Transverse colon (tissue), 4 donors: ENCODE measurements around the gene TMPRSS9.
A peak's percentile ranks its signal among the peaks of the same experiment; 100 is the strongest.

Experiments
- POLR2AphosphoS5 ChIP-seq, 3 donors: sonication (generic); formaldehyde crosslinking; IDR thresholded peaks; one replicate each; pipeline ENCODE4 v1.6.1; 2016; ENCODE audit warnings: antibody characterized with exemption in 3 of 3
- TF ChIP-seq, protein P1 (sequence below), 5 experiments: fragments of 200-600 bp in 3 of 5; fragments of 450-650 bp in 2 of 5; sonication (generic) in 3 of 5; IDR thresholded peaks; 1 replicate in 2 of 5; 2 replicates in 3 of 5; pipeline ENCODE4 v1.5.1; 2016 to 2017; ENCODE audit warnings: antibody characterized with exemption in 5 of 5, inconsistent platforms in 3 of 5, mild to moderate bottlenecking in 2 of 5, moderate library complexity in 1 of 5

DNA sequence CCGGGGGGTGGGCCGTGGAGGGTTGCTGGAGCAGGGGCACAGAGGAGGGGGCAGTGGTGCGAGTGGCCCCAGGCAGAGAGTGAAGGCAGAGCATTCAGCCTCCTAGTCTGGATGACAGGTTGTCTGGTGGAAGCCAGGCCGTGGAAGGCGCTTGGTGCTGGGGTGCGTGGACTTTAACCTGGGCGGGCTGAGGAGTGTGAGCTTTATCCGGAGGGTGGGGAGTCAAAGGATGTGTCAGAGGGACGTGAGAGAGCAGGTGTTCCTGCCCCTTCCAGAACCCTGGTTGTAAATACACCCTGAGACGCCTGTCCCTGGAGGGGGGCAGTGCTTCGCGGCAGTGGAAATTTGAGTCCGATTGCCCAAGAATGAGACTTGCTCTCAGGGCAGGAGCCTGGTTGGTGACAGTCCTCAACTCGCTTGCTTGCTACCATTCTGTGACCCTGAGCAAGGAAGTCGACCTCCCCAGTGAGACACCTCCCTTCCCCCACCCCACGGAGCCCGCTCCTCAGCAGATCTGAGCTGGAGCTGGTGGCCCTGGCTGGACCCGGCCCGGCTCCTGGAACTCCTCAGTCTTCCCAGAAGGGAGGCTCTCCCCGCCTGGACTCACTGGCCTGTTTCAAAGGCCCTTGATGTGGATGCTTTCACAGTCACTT, 29.3 kb upstream of the TMPRSS9 start:
- TF ChIP-seq, protein P1, sequence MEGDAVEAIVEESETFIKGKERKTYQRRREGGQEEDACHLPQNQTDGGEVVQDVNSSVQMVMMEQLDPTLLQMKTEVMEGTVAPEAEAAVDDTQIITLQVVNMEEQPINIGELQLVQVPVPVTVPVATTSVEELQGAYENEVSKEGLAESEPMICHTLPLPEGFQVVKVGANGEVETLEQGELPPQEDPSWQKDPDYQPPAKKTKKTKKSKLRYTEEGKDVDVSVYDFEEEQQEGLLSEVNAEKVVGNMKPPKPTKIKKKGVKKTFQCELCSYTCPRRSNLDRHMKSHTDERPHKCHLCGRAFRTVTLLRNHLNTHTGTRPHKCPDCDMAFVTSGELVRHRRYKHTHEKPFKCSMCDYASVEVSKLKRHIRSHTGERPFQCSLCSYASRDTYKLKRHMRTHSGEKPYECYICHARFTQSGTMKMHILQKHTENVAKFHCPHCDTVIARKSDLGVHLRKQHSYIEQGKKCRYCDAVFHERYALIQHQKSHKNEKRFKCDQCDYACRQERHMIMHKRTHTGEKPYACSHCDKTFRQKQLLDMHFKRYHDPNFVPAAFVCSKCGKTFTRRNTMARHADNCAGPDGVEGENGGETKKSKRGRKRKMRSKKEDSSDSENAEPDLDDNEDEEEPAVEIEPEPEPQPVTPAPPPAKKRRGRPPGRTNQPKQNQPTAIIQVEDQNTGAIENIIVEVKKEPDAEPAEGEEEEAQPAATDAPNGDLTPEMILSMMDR (IDR thresholded peaks at IDR 0.05) = no peak
- TF ChIP-seq POLR2AphosphoS5 (IDR thresholded peaks at IDR 0.05) = peak; percentile 86 to 97 (median 93)
